Gastroesophageal sphincter (tissue), 4 donors: Measurements from ENCODE around the gene CLIP2. TPM values are rescaled to one million over a fixed set of nuclear protein-coding genes. Genes with fewer than 3 reads are reported as not detected.
"Not testable (repeated sequence)": the region's sequence is repeated elsewhere in the genome, so short reads cannot be mapped to it uniquely, and the experiment has no call there.

Source experiments
- ATAC-seq: fragments of 150-250 bp; one replicate; pipeline ENCODE4 v1.9.1; 2016; ENCODE audit warnings: mild to moderate bottlenecking, moderate library complexity
- H3K27ac ChIP-seq, 4 donors: fragments of 200-600 bp; sonication (generic) in 3 of 4; 1 replicate in 3 of 4; 2 replicates in 1 of 4; pipeline ENCODE4 v1.5.1; 2016 to 2019
- H3K27me3 ChIP-seq: fragments of 200-600 bp; sonication (generic); one replicate; pipeline ENCODE4 v1.5.1; 2019
- H3K36me3 ChIP-seq, 2 donors: fragments of 200-600 bp; sonication (generic); one replicate each; pipeline ENCODE4 v1.5.1; 2019; ENCODE audit warnings: control low read depth in 1 of 2
- H3K4me1 ChIP-seq, 3 donors: fragments of 200-600 bp; sonication (generic); 1 replicate in 2 of 3; 2 replicates in 1 of 3; pipeline ENCODE4 v1.5.1; 2016 to 2019; ENCODE audit warnings: control low read depth in 2 of 3
- H3K4me3 ChIP-seq, 2 donors: fragments of 200-600 bp; sonication (generic); one replicate each; pipeline ENCODE4 v1.5.1; 2019; ENCODE audit warnings: mild to moderate bottlenecking in 1 of 2, moderate library complexity in 1 of 2
- H3K9me3 ChIP-seq, 3 donors: fragments of 200-600 bp; sonication (generic); one replicate each; pipeline ENCODE4 v1.5.1; 2017 to 2019; ENCODE audit warnings: control low read depth in 2 of 3
- EP300 ChIP-seq: sonication (generic); formaldehyde crosslinking; IDR thresholded peaks from one replicate; pipeline ENCODE4 v1.6.1; 2017; ENCODE audit warnings: antibody characterized with exemption, mild to moderate bottlenecking
- POLR2A ChIP-seq, 2 donors: fragments of 450-650 bp; IDR thresholded peaks; one replicate each; pipeline ENCODE4 v1.6.1; 2017; ENCODE audit warnings: antibody characterized with exemption in 2 of 2, mild to moderate bottlenecking in 2 of 2, moderate library complexity in 1 of 2
- POLR2AphosphoS5 ChIP-seq: sonication (generic); formaldehyde crosslinking; IDR thresholded peaks from one replicate; pipeline ENCODE4 v1.6.1; 2017; ENCODE audit warnings: antibody characterized with exemption
- WGBS, 2 donors: methylation state at CpG; one replicate each; pipeline ENCODE4 v1.1.5; 2018; ENCODE audit warnings: low coverage in 1 of 2; 5-methylcytosine and 5-hydroxymethylcytosine counted together
- total RNA-seq, 4 donors: library from RNA; depleted of rRNA; stranded (reverse); fragments of >200 nt; gene quantifications; one replicate each; pipeline ENCODE4 v1.1.0, GENCODE V29; 2016
- TF ChIP-seq, protein P1 (sequence below), 4 experiments: fragments of 200-600 bp in 2 of 4; fragments of 450-650 bp in 2 of 4; sonication (generic) in 1 of 4; IDR thresholded peaks; one replicate each; pipeline ENCODE4 v1.5.1; 2017 to 2019; ENCODE audit warnings: antibody characterized with exemption in 4 of 4, mild to moderate bottlenecking in 2 of 4, moderate library complexity in 2 of 4

CLIP2 gene
- total RNA-seq, 4 donors from 2014 or later, result 23.0 to 50.7 (median 35.5) TPM

DNA sequence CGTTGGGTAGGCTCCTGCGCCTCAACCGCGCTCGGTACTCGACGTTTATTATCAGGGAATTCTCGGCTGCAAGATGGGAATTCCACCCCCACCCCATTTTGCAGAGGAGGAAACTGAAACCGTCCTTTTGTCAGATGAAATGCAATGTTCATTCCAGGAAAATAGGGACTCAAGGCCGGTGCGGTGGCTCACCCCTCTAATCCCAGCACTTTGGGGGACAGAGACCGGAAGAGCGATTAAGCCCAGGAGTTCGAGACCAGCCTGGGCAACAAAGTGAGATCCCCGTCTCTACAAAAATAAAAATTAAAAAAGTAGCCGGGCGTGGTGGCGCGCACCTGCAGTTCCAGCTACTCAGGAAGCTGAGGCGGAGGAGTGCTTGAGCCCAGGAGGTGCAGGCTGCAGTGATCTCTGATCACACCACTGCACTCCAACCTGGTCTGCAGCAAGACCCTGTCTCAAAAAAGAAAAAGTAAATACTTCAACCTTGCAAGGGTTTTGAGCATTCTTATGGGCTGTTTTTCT, 34.3 kb upstream of the CLIP2 start:
- Histone ChIP-seq H3K27me3 (no peaks in the 10 kb centered on the region), H3K27ac (peak overlapping the region; percentile 76 to 95 (median 92)), H3K36me3 (peaks cover 0 to 17% of the 10 kb centered on the region in 2 donors), H3K4me1 (peaks cover 0 to 38% (median 12%) of the 10 kb centered on the region in 3 donors), H3K4me3 (peak overlapping the region; percentile 74 to 81), H3K9me3 (no peaks in the 10 kb centered on the region)
- TF ChIP-seq EP300 (no peak), POLR2AphosphoS5 (no peak), POLR2A (IDR thresholded peaks at IDR 0.05) (no peak)
- TF ChIP-seq, protein P1, sequence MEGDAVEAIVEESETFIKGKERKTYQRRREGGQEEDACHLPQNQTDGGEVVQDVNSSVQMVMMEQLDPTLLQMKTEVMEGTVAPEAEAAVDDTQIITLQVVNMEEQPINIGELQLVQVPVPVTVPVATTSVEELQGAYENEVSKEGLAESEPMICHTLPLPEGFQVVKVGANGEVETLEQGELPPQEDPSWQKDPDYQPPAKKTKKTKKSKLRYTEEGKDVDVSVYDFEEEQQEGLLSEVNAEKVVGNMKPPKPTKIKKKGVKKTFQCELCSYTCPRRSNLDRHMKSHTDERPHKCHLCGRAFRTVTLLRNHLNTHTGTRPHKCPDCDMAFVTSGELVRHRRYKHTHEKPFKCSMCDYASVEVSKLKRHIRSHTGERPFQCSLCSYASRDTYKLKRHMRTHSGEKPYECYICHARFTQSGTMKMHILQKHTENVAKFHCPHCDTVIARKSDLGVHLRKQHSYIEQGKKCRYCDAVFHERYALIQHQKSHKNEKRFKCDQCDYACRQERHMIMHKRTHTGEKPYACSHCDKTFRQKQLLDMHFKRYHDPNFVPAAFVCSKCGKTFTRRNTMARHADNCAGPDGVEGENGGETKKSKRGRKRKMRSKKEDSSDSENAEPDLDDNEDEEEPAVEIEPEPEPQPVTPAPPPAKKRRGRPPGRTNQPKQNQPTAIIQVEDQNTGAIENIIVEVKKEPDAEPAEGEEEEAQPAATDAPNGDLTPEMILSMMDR (IDR thresholded peaks at IDR 0.05), result no peak
- 31 to 49% methylated on average over 6 of the region's 20 CpGs for WGBS, 2 donors
- no peak for ATAC-seq

- peak overlapping the region in 1 of 2 donors; percentile 74 for H3K4me3 ChIP-seq
- not testable (repeated sequence) for ATAC-seq, H3K27me3 ChIP-seq, H3K9me3 ChIP-seq
- peaks cover 0 to 38% (median 12%) of the 10 kb centered on the region in 3 donors for H3K4me1 ChIP-seq
- 79 to 98% methylated on average over 5 to 6 of the region's 6 CpGs for WGBS, 2 donors
- H3K27ac ChIP-seq, result peak overlapping the region; percentile 76 to 95 (median 92)
- peaks cover 0 to 12% of the 10 kb centered on the region in 2 donors for H3K36me3 ChIP-seq
Observed at GRCh38 chr7:74255461-74255860, 33.7 kb upstream of the CLIP2 start.

DNA sequence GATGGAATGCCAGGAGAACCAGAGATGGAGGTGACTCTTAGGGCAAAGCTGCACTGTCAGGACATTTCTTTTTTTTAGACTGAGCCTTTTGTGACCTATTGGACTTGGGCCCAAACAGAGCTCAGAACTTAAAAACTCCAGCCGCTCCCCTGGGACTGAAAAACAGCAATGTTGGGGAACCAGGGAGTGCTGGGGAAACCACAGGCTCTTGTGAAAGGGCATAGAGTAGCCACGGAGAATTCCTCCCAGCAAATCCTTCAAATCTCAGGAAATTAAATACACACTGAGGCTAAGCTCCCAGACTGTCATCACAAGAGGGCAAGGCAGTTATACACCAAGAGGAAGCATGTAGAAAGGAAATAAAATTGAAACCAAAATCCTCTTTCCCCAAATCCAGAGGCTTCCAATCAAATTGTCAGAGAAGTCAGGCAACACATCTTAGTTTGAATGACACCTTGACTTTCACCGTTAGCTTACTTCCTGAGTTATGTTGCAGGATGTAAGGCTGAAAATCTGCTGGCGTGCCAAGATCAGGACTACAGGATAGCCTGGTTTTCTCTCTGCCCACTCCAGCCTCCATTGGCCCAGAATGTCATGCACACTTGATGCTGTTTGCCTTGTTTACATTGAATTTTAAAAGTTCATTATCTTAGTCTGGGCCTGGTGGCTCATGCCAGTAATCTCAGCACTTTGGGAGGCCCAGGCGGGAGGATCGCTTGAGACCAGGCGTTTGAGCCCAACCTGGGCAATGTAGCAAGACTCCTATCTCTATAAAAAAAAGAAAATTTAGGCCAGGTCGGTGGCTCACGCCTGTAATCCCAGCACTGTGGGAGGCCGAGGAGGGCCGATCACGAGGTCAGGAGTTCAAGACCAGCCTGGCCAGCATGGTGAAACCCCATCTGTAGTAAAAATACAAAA, 32.5 kb upstream of the CLIP2 start:
- no peak overlapping the region for H3K4me3 ChIP-seq
- H3K27ac ChIP-seq, result peak overlapping the region in 2 of 4 donors; percentile 19 to 25
- no peak for ATAC-seq

DNA sequence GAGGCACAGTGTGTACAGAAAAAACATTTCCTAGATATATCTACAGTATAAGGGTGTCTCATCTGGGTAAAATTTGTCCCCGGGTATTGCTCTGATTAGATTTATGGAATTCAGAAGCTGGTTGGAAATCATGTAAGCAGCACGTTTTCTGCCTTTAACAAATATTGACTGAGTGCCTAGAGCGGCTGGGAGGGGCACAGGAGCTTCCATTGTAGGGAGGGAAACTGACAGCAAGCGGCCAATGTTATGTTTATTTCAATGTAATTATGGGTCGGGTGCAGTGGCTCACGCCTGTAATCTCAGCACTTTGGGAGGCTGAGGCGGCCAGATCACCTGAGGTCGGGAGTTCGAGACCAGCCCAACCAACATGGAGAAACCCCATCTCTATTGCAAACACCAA, 30.6 kb upstream of the CLIP2 start:
- TF ChIP-seq EP300 (no peak), POLR2A (IDR thresholded peaks at IDR 0.05) (no peak), POLR2AphosphoS5 (no peak)
- TF ChIP-seq, protein P1 (IDR thresholded peaks at IDR 0.05), result no peak
- no peak overlapping the region for H3K27ac ChIP-seq
- H3K4me3 ChIP-seq, result no peak overlapping the region
- no peaks in the 10 kb centered on the region for H3K27me3 ChIP-seq
- no peaks in the 10 kb centered on the region for H3K9me3 ChIP-seq
- 82 to 100% methylated on average over 1 to 9 of the region's 9 CpGs for WGBS, 2 donors
- H3K4me1 ChIP-seq, result peaks cover 0 to 26% (median 7%) of the 10 kb centered on the region in 3 donors
- no peak for ATAC-seq
- no peaks in the 10 kb centered on the region for H3K36me3 ChIP-seq

More for the DNA sequence above, 32.5 kb upstream of the CLIP2 start:
- no peaks in the 10 kb centered on the region for H3K27me3 ChIP-seq
- H3K9me3 ChIP-seq, result no peaks in the 10 kb centered on the region
- H3K36me3 ChIP-seq, result no peaks in the 10 kb centered on the region
- H3K4me1 ChIP-seq, result peaks cover 0 to 38% (median 12%) of the 10 kb centered on the region in 3 donors
- 54 to 75% methylated on average over 6 to 8 of the region's 12 CpGs for WGBS, 2 donors
- no peak for TF ChIP-seq EP300
- TF ChIP-seq POLR2AphosphoS5, result no peak
- TF ChIP-seq POLR2A (IDR thresholded peaks at IDR 0.05), result no peak
- TF ChIP-seq, protein P1 (IDR thresholded peaks at IDR 0.05), result no peak

GRCh38 chr7:74262639-74263398, 26.4 kb upstream of the CLIP2 start:
- Histone ChIP-seq H3K36me3 (no peaks in the 10 kb centered on the region), H3K9me3 (no peaks in the 10 kb centered on the region), H3K27me3 (no peaks in the 10 kb centered on the region), H3K27ac (no peak overlapping the region), H3K4me3 (no peak overlapping the region), H3K4me1 (no peaks in the 10 kb centered on the region)
- TF ChIP-seq POLR2AphosphoS5 (no peak), POLR2A (IDR thresholded peaks at IDR 0.05) (no peak), EP300 (no peak)
- TF ChIP-seq, protein P1 (IDR thresholded peaks at IDR 0.05), result no peak
- WGBS, 2 donors, result 71 to 100% methylated on average over 1 to 8 of the region's 20 CpGs
- ATAC-seq, result no peak
